ENCODE data around the gene KLHL3. TPM values are rescaled to one million over a fixed set of nuclear protein-coding genes. Genes with fewer than 3 reads are reported as not detected.
A peak's percentile ranks its signal among the peaks of the same experiment; 100 is the strongest.

Gene KLHL3
- total RNA-seq, 6 experiments from 2014 or later: 0.25 to 1.3 (median 0.53) TPM

DNA sequence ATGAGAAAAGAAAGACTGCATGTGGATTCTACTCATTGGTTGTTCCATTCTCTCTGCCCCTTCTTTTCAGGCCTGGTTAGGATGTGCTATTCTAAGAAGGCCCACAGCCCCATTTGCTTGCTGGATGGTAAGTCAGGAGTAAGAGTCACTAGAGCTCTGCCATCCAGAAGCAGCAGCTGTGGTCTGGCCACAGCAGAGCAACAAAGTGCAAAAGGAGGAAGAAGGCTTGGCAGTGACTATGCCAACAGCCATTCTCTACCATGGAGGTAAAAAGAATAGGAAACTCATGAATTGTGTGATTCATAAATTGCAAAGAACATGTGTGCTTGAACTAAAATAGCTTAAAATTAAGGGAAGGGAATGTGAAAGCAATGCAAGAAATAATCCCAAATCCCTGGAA, 20.9 kb downstream of the KLHL3 start:
- no peak overlapping the region for H3K4me3 Mint-ChIP-seq
- TF ChIP-seq CTCF (IDR thresholded peaks at IDR 0.05): no peak

DNA sequence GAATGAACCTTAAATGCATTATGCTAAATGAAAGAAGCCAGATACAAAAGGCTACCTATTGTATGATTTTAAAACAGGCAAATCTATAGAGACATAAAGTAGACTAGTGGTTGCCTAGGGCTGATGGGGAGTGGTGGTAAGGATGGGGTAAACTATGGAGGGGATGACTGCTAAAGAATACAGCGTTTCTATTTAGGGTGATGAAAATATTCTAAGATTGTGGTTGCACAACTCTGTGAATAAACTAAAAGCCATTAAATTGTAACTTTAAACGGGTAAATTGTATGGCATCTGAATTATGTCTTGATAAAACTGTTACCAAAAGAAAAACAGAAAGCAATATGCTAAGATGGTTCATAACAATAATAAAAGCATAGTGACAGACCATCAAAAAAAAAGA, 21.4 kb downstream of the KLHL3 start:
- Mint-ChIP-seq H3K4me3 (no peak overlapping the region), H3K27ac (peak overlapping the region; percentile 11; the same call in 1 of the 2 replicates), H3K4me1 (ENCODE audit: low read depth) (peaks cover 10% of the 10 kb centered on the region; the same call in 1 of the 2 replicates), H3K36me3 (ENCODE audit: low read depth) (no peaks in the 10 kb centered on the region), H3K9me3 (peaks cover 4% of the 10 kb centered on the region), H3K27me3 (ENCODE audit: insufficient read depth) (no peaks in the 10 kb centered on the region; the same call in 1 of the 2 replicates)
- no peak for DNase-seq
- TF ChIP-seq CTCF (IDR thresholded peaks at IDR 0.05): no peak

More for the DNA sequence above, 20.9 kb downstream of the KLHL3 start:
- Mint-ChIP-seq H3K27ac (peak overlapping the region; percentile 11; the same call in 1 of the 2 replicates), H3K36me3 (ENCODE audit: low read depth) (no peaks in the 10 kb centered on the region), H3K4me1 (ENCODE audit: low read depth) (peaks cover 10% of the 10 kb centered on the region; the same call in 1 of the 2 replicates), H3K9me3 (peaks cover 4% of the 10 kb centered on the region), H3K27me3 (ENCODE audit: insufficient read depth) (peaks cover 3% of the 10 kb centered on the region; the same call in 1 of the 2 replicates)
- no peak for DNase-seq

- H3K9me3 Mint-ChIP-seq: peaks cover 4% of the 10 kb centered on the region
- no peak overlapping the region for H3K4me3 Mint-ChIP-seq
- H3K27ac Mint-ChIP-seq: no peak overlapping the region
- no peak for DNase-seq
- no peaks in the 10 kb centered on the region for H3K36me3 Mint-ChIP-seq (ENCODE audit: low read depth)
- peaks cover 10% of the 10 kb centered on the region; the same call in 1 of the 2 replicates for H3K4me1 Mint-ChIP-seq (ENCODE audit: low read depth)
- no peaks in the 10 kb centered on the region for H3K27me3 Mint-ChIP-seq (ENCODE audit: insufficient read depth)
- TF ChIP-seq CTCF (IDR thresholded peaks at IDR 0.05): no peak
Observed at GRCh38 chr5:137712139-137712667, 23.7 kb downstream of the KLHL3 start.

DNA sequence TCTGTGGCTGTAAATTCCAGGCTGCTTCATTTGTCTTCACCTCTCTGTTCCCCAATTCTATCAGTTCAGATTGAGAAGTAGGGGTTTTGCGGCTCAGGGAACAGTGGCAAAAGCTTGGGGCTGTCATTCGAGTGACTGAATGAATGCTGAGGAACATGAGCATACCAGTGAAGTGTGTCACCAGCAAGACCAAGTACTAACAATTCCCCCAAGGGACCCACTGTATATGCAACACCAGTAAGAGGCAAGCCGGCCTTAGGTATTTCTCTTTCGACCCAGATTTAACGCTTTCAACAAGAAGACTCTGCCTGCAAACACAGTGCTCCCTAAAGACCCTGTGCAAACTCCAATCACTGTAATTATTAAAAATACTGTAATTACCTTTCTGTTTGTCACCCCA, 25.8 kb downstream of the KLHL3 start:
- Mint-ChIP-seq H3K27me3 (ENCODE audit: insufficient read depth) (no peaks in the 10 kb centered on the region; the same call in 1 of the 2 replicates), H3K9me3 (peaks cover 4% of the 10 kb centered on the region), H3K36me3 (ENCODE audit: low read depth) (no peaks in the 10 kb centered on the region), H3K4me1 (ENCODE audit: low read depth) (peaks cover 25% of the 10 kb centered on the region), H3K4me3 (no peak overlapping the region), H3K27ac (no peak overlapping the region)
- TF ChIP-seq CTCF (IDR thresholded peaks at IDR 0.05): no peak
- DNase-seq: no peak

DNA sequence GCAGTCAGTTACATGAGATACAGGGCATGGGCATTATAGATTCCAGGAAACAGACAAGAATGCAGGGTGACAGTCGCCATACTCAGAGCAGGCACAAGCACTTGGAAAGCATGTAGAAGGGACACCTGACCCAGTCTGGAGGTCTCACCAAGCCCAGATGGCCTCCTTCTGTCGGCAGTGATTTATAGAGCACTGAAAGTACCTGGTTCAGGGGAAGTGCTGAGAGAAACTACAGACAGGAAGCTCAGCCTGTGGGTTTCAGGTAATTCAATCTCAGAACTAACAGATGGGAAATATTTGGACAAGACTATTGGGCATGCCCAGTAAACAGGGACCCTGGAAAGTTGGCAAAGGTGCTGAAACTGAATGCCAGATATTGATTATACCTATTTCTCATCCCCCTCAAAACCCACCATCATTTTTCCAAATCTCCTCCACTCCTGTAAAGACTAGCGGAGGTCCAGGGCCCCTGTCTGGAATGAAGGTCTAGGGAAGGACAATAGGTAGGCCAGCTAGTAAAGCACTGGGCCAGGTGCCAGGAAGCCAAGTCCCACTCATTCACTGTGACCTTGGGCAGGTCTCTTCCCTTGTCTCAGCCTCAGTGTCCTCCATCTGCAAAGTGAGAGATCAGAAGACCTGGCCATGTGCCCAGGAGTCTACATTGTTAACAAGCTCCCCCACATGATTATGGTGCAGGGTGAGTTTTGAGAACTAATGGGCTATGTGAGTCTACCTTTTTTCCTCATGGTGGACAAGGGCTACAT, 26.9 kb downstream of the KLHL3 start:
- Mint-ChIP-seq H3K36me3 (ENCODE audit: low read depth) (no peaks in the 10 kb centered on the region), H3K4me3 (no peak overlapping the region), H3K27me3 (ENCODE audit: insufficient read depth) (no peaks in the 10 kb centered on the region; the same call in 1 of the 2 replicates)

More for the DNA sequence above, 26.9 kb downstream of the KLHL3 start:
- H3K4me1 Mint-ChIP-seq (ENCODE audit: low read depth): peaks cover 22% of the 10 kb centered on the region
- peaks cover 4% of the 10 kb centered on the region for H3K9me3 Mint-ChIP-seq
- H3K27ac Mint-ChIP-seq: no peak overlapping the region
- no peak for DNase-seq
- no peak for TF ChIP-seq CTCF (IDR thresholded peaks at IDR 0.05)

Measured in HFFc6 (cell line).